HG02798 (cell line): ENCODE data around the gene NCKIPSD.

Source experiments
- ATAC-seq: cut with Tn5 transposase; IDR thresholded peaks from one replicate; pipeline ENCODE4 v1.9.1; 2021; ENCODE audit warnings: mild to moderate bottlenecking; ENCODE audit not compliant: unreplicated experiment, poor library complexity

The NCKIPSD gene

DNA sequence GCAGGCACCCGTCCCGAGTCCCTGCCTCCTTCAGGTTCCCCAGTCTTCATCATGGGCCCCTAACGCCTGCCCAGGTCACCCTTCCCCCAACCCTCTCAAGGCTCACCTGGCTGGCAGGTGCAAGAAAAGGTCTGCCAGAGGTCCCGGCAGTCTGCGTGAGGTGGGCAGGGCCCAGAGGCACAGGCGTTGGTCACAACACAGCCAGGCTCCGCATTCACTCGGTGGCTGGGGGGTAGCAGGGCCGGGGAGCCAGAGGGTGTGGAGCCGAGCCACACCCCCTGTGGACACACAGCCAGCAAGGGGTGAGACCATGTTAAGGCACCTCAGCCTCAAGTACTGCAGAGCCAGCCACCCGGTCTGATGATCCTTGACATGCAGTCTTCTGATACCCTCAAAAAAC is 33.9 kb downstream of the NCKIPSD start:
- ATAC-seq: no peak

- ATAC-seq: no peak
Observed at GRCh38 chr3:48650723-48651122, 35.0 kb downstream of the NCKIPSD start.

GRCh38 chr3:48648188-48648850 is 37.4 kb downstream of the NCKIPSD start:
- no peak for ATAC-seq

DNA sequence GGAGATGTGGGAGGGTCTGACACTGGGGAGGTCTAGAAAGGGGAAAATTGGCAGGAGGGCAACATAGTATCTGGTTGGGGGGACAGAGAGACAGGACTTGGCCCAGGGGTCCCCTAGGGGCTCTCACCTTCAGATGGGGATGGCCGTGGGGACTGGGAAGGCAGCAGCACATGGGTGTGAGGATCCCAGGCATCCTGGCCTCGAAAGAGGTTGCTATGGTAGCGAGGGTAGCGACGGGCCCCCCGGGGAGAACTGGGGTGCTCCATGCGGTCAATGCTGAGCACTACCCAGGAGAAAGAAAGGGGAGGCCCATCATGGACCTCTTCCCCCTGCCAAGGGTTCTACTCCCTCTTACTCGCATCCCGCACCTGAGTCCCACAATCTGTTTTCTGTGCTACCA is 38.0 kb downstream of the NCKIPSD start:
- no peak for ATAC-seq

- no peak for ATAC-seq
Observed at GRCh38 chr3:48644898-48645760, 40.6 kb downstream of the NCKIPSD start.

DNA sequence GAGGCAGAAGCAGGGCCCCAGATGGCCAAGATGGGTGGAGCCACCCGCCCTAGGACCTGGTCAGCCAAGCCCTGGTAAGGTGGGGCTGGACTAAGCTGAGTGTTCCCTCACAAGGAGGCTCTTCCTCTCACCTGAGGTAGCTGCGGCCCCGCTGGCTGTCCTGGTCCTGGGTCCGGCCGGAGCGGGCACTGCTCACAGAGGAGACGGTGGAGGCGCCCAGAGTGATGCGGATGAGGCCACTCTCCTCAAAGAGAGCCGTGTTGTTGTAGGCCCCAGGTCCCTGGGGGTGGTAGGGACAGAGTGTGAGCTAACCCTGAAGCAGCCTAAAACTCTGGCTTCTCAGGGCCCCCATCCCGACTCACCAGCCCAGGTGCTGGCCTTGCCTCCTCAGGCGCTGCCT is 43.1 kb downstream of the NCKIPSD start:
- no peak for ATAC-seq

DNA sequence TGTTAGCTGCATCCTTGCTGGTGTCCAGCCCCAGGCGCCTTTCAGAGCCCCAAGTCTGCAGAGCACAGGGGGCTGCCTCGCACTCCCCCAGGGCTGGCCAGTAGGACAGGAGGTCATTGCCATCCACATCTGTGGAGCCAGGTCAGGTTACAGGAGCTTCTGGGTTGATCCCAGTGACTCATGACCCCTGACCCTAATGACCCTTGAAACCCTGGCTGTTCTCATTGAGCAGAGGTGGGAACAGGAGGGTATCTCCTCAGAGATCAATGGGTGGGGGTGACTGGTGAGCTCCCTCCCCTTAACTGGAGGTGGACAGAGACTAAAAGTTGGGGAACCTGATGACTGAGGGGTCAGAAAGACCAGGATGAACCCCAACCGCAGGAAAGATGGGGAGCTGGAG is 44.3 kb downstream of the NCKIPSD start:
- no peak for ATAC-seq

DNA sequence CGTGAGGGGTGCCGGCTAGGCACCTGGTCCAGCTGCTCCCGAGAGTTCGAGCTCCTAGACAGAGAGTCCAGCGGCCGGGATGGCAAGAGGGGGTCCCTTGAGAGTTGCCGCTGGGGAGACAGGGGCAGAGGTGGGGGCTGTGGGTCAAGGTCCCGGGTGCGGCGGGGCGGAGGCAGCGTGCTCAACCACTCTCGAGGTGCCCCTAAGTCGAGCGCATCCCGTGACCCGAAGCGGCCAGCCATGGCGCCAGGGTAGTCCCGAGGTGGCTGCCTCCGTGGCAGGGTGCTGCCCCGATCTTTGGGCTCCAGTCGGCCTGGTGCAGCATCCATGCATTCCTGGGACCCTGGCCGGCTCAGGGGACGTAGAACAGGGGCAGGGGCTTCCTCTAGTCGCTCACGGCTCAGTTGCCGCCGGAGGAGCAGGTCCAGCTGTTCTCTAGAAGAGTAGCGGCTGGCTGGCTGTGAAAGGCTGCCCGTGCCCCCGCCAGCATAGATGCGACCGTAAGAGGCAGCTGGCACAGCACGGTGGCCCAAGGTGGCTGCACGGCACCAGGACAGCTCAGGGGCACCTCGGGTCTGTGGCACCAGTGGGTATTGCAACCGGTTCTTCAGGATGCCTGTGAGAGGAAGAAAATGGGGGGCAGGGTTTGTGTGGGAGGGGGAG is 45.6 kb downstream of the NCKIPSD start:
- ATAC-seq: no peak

- no peak for ATAC-seq
Observed at GRCh38 chr3:48637305-48637704, 48.4 kb downstream of the NCKIPSD start.

- no peak for ATAC-seq
Observed at GRCh38 chr3:48636149-48636655, 49.5 kb downstream of the NCKIPSD start.

DNA sequence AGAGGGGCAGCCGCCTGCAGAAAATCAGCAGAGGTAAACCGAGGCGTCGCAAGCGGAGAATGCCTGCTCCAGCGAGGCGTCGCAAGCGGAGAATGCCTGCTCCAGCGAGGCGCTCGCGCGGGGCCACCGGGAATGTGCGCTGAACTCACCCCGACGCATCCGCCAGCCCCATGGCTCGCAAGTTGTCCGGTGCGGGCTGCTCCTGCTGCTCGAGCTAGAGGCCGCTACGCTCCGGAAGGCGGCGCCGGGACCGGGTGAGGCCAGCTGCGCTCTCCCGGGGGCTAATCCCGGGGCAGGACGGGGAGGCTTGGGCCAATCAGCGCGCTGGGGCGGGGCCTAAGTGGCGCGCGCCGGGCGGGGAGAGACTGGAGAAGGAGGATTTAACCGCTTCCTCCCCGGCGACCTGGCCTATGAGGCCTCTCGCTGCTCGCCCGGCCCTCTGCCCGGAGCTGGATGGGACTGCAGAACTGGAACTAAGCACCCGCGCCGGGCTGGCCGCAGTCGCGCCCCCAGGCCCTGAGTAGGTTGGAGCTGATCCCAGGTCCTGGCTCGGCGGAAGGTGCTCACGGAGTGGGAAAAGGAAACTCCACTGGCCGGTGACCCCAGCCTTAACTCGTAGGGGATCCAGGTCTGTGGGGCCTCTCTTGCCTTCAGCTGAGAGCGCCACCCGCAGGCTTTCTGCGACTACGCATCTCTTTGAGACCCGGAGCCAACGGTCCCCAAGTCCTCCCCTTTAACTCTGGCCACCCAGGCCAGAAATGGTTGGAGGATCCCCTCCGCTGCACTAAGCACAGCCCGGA is 50.3 kb downstream of the NCKIPSD start, which contains the start of gene SLC26A6:
Gene SLC26A6 (minus strand): TSS at position 240 of the 800 bp plus-strand sequence. CDS start 68 bp downstream, at position 172.
- peak; percentile 94 for ATAC-seq

- peak; percentile 26 for ATAC-seq
Observed at GRCh38 chr3:48634661-48635221, 51.0 kb downstream of the NCKIPSD start.

GRCh38 chr3:48633743-48634142 is 52.0 kb downstream of the NCKIPSD start:
- ATAC-seq: no peak

- ATAC-seq: no peak
Observed at GRCh38 chr3:48633256-48633655, 52.5 kb downstream of the NCKIPSD start.

DNA sequence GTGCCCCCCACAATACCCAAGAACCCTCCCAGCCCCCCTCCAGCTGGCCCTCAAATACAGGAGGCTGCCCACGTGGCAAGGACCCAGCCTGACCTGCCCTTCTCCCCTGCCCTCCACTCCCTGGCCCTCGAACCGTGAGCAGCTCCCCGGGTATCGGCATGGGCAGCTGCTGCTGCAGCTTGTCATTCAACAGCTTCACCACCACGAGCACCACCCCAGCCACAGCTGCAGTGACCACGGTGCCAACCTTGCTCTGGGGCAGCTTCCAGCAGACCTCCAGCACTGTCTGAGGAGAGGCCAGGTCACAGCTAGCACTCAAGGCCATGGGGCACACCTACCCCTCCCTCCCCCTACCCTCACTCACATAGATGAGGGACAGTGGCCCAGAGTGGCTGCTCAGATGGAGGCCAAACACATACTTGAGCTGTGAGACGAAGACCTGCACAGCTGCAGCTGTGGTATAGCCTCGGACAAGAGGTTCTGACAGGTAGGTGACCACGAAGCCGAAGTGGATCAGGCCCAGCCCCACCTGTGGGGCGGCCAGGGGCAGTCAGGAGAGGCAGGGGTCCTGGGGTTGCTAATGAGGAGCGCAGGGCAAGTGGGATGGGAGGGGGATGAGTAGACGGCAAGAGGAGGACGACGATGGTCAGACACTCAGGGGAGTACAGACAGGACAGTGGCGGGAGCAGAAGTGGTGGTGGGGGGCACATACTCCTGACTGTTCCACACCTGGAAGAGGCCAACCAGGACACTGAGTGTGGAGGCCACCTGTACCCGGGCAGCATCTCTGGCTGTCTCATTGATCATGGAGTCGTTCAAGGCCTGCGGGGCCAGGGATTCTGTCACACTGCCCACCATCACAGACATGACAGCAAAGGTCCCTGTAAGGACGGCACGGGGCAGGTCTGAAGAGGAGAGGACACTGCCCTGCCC is 53.9 kb downstream of the NCKIPSD start:
- no peak for ATAC-seq

DNA sequence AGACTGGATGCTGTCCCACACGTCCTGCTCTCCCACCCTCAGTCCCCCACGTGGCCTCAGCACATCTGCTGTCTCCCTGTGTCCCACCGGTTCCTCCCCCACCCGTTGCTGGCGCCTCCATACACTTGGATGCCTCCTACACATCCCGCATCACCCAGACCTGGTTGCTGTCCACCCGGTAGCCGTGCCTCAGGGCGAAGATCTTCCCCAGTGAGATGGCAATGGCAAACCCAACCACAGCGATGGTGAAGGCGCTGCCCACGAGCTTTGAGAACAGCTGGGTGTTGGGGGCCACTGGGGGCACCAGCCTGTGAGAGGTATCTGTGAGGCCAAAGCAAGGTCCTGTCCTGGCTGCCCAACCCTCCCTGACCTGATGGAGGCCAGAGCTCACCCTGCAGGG is 54.9 kb downstream of the NCKIPSD start:
- ATAC-seq: no peak

- no peak for ATAC-seq
Observed at GRCh38 chr3:48630407-48630806, 55.3 kb downstream of the NCKIPSD start.

DNA sequence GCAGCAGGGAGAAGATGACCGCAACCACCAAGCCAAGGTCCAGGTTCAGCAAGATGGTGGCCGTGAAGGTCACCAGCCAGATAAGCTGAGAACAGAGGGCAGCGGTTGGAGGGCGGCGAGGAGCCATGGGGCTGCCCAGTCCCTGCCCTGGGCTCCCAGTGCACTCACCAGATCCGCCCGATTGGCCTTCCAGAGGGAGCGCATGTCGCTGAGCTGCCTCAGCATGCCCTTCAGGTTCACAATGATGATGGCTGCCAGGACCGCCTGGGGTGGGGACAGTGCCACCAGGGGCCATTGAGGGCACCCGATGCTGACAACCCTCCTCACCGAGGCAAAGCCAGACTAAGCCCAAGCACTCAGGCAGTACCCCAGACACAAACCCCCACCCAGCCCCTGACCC is 55.8 kb downstream of the NCKIPSD start:
- ATAC-seq: no peak
